Brain microvascular endothelial cell (primary cell): Measurements from ENCODE around the gene CYB5RL.

Experiments used
- DNase-seq: peaks from one replicate; pipeline ENCODE4 v3.0.0-alpha.2; 2020
- H3K27ac ChIP-seq: fragments of 250-450 bp; sonication (Bioruptor Pico); 2 replicates; pipeline ENCODE4 v1.5.1; 2020; ENCODE audit warnings: mild to moderate bottlenecking, moderate library complexity
- H3K27me3 ChIP-seq: fragments of 250-450 bp; sonication (Bioruptor Pico); replicated peaks from 2 replicates; pipeline ENCODE4 v1.5.1; 2020; ENCODE audit warnings: mild to moderate bottlenecking
- H3K36me3 ChIP-seq: fragments of 250-450 bp; sonication (Bioruptor Pico); replicated peaks from 2 replicates; pipeline ENCODE4 v1.5.1; 2020; ENCODE audit warnings: mild to moderate bottlenecking
- H3K4me3 ChIP-seq: 2 replicates; pipeline ENCODE4 v1.5.1; 2011; ENCODE audit warnings: low read depth, mild to moderate bottlenecking, control low read depth, low read length, moderate library complexity
- in situ Hi-C: cut with HindIII; loops from 2 replicates; pipeline ENCODE4 v1.10.0; 2017; ENCODE audit warnings: low sequenced_read_pairs, low pct_ligation_motif_present
- TF ChIP-seq, protein P1 (sequence below): IDR thresholded peaks from 2 replicates; pipeline ENCODE4 v1.5.1; 2011; ENCODE audit warnings: low read depth, mild to moderate bottlenecking, moderate library complexity, low read length, control low read depth, inconsistent platforms; ENCODE audit errors: missing control alignments

The CYB5RL gene

DNA sequence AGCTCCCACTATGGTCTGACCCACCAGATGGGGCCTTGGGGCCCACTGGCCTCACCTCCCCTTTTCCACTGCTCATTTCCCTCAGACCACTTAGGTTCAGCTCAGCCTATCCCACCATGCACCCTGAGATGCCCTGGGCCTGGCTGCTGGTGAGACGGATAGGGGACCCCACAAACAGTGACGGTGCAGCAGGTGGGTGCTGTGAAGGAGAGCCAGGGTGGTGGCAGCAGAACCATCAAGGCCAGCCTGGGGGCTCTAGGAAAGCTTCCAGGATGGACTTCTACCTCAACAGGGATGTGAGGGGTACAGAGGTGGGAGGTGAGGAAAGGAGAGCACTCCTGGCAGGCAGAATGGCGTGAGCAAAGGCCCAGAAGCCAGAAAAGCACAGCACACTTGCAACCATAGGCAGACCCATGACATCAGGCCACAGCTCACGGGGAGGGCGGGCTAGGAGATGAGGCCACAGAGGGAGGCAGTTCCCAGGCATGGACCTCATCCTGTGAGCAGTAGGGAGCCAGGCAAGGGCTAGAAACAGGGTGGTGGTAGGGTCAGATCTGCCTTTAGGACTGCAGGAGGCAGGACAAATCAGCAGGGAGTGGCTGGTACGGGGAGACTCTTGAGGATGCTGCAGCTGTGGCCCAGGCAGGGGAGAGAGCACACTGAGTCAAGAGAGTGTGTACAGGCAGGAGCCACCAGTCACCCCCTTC, 23.1 kb downstream of the CYB5RL start:
- H3K27ac ChIP-seq, result no peak overlapping the region
- no peak overlapping the region for H3K4me3 ChIP-seq
- H3K36me3 ChIP-seq, result no peaks in the 10 kb centered on the region
- in situ Hi-C loops, result no loop called here
- TF ChIP-seq, protein P1, sequence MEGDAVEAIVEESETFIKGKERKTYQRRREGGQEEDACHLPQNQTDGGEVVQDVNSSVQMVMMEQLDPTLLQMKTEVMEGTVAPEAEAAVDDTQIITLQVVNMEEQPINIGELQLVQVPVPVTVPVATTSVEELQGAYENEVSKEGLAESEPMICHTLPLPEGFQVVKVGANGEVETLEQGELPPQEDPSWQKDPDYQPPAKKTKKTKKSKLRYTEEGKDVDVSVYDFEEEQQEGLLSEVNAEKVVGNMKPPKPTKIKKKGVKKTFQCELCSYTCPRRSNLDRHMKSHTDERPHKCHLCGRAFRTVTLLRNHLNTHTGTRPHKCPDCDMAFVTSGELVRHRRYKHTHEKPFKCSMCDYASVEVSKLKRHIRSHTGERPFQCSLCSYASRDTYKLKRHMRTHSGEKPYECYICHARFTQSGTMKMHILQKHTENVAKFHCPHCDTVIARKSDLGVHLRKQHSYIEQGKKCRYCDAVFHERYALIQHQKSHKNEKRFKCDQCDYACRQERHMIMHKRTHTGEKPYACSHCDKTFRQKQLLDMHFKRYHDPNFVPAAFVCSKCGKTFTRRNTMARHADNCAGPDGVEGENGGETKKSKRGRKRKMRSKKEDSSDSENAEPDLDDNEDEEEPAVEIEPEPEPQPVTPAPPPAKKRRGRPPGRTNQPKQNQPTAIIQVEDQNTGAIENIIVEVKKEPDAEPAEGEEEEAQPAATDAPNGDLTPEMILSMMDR, result no peak
- no peak for DNase-seq
- H3K27me3 ChIP-seq, result no peaks in the 10 kb centered on the region

DNA sequence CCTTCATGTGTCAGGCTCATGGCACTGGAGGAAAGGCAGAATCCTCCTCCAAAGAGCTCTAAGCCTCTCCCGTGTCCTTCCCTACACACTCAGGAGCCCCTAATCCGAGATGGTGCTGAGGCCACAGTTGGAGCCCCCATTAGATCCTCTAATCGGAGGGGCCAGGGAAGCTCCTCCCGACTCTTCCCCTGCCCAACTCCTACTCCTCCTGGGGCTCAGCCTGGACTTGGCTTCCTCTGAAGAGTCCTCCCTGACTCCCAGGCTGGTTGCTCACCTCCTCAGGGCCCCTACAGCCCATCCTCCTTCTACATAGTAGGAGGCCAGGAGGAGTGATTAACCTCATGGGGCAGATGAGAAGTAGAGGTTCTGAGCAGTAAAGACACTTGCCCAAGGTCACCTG, 25.7 kb downstream of the CYB5RL start:
- Histone ChIP-seq H3K27me3 (no peaks in the 10 kb centered on the region), H3K36me3 (no peaks in the 10 kb centered on the region), H3K4me3 (no peak overlapping the region), H3K27ac (no peak overlapping the region)
- TF ChIP-seq, protein P1, result no peak
- in situ Hi-C loops, result no loop called here
- no peak for DNase-seq

DNA sequence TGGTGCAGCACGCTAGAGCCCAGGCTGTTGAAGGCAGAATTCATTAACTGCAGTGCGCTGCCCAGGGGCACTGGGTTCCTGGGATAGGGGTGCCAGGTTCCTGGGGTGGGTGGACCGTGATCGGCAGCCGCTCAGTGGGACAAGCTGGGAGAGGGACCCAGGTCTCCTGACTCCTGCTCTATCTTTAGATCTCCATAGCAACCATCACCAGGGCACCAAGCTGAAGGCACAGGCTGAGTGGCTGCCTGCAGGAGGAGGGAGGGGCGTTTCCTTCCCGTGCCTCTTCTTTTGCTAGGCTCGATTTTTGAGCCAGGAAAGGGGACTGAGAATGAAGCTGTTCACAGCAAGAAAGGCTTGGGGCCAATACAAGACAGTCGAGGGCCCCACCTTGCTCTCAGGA, 26.1 kb downstream of the CYB5RL start:
- H3K4me3 ChIP-seq, result no peak overlapping the region
- DNase-seq, result no peak
- H3K27ac ChIP-seq, result no peak overlapping the region
- H3K36me3 ChIP-seq, result no peaks in the 10 kb centered on the region
- in situ Hi-C loops, result no loop called here
- TF ChIP-seq, protein P1, result no peak
- H3K27me3 ChIP-seq, result no peaks in the 10 kb centered on the region

DNA sequence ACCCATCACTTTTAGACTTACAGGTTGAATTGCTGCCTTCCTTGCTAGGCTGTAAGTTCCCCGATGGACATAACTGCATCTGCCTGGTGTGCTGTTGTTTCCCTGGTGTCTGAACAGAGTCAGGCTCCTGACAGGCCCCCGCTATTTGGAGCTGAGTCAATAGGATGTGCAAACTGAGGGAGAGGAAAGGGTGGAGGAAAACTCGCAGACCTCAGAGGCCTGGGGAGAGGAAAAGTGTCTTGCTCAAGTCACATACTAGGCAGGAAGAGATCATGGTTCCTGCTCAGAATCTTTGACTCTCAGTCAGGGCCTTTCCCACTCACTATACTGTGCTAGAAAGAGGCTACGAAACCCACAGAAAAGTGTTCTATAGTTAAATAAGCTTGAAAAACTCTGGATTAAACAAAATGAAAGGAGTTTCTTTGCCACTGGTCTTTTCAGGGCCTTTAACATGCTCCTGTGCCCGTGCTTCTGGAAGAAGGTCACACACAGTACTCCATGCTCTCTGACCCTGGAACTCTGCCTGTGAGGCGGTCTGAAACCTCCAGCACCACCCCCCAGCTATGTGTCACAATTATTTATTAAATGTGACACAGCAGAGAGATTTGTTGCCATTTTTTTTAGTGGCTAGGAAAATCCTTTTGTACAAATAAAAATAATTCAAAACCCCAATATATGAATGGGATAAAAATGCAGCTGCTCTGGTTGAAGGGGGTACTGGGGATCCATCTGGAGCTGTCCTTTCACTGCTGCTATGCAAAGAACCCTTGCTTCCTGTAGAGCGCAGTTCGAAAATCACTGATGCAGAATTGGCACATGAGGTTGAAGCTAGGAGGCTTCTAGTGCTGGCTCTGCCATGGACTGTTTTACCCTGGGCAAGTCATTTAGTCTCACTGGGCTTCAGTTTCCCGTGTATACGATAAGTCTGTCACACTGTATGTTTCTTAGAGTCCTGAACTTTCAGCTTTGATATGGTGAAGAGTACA, 26.9 kb downstream of the CYB5RL start:
- no peak overlapping the region for H3K4me3 ChIP-seq
- no peaks in the 10 kb centered on the region for H3K27me3 ChIP-seq
- H3K27ac ChIP-seq, result no peak overlapping the region
- H3K36me3 ChIP-seq, result no peaks in the 10 kb centered on the region
- DNase-seq, result no peak
- in situ Hi-C loops, result no loop called here
- TF ChIP-seq, protein P1, result no peak

DNA sequence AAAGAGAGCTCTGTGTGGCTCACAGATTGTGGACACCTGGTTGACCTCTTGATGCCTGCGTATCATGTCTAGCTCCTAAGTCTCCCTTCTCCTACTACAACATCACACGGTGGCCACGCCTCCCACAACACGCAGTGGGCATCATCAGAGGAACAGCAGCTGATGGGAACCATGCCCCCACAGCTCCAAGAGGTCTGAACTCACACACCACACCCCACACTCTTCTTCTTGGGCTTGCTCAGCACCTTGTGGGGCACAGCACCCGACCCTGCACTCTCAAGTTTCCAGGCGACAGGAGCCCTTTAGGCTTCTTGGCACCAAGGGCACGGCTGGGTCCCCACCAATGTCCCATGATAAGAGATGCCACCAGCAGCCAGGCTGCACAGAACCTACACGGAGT, 28.2 kb downstream of the CYB5RL start:
- H3K27ac ChIP-seq, result no peak overlapping the region
- H3K36me3 ChIP-seq, result no peaks in the 10 kb centered on the region
- no peaks in the 10 kb centered on the region for H3K27me3 ChIP-seq
- DNase-seq, result no peak
- H3K4me3 ChIP-seq, result no peak overlapping the region
- TF ChIP-seq, protein P1, result no peak
- in situ Hi-C loops, result no loop called here
